ENCODE results near the gene SDK1.

- no peak for TF ChIP-seq EZH2 (IDR thresholded peaks at IDR 0.05; ENCODE audit: insufficient read depth, poor library complexity, severe bottlenecking)
- TF ChIP-seq EZH2phosphoT487 (IDR thresholded peaks at IDR 0.05; ENCODE audit: insufficient read depth, low read depth), result no peak
Observed at GRCh38 chr7:3453398-3453797, 152.3 kb downstream of the SDK1 start.

Measured in GM23248 (cell line).